Renal cortical epithelial cell (primary cell): ENCODE data around the gene GFOD1. TPM values are rescaled to one million over a fixed set of nuclear protein-coding genes. Genes with fewer than 3 reads are reported as not detected.
"Not testable (repeated sequence)": the region's sequence is repeated elsewhere in the genome, so short reads cannot be mapped to it uniquely, and the experiment has no call there.

ENCODE experiments used
- DNase-seq: peaks from one replicate; pipeline ENCODE4 v3.0.0-alpha.2; 2011; ENCODE audit warnings: low read depth
- total RNA-seq: library from RNA; depleted of rRNA; stranded (reverse); fragments of >200 nt; gene quantifications from 2 replicates; pipeline ENCODE4 v1.2.3, GENCODE V29; 2014

Gene GFOD1
- total RNA-seq, 1 donor from 2014 or later, result 5.2 TPM

- DNase-seq, result no peak
Measured at GRCh38 chr6:13465734-13466133, 21.7 kb downstream of the GFOD1 start.

GRCh38 chr6:13463941-13464340 is 23.5 kb downstream of the GFOD1 start:
- no peak for DNase-seq

DNA sequence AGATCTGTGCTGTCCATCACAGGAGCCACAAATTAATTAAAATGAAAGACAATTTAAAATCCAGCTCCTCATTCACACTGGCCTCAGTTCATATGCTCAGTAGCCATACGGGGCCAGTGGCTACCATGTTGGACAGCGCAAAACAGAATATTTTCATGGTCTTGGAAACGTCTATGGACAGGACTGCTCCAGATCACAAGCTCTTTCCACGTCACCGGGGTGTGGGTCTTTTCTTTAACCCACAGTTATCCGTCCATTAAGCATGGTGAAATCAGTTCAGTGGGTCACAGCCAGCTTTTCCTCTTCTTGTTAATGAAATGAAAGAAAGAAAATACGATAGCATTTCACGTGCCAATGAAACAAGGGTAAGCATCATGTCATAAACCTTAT is 24.1 kb downstream of the GFOD1 start:
- no peak for DNase-seq

DNA sequence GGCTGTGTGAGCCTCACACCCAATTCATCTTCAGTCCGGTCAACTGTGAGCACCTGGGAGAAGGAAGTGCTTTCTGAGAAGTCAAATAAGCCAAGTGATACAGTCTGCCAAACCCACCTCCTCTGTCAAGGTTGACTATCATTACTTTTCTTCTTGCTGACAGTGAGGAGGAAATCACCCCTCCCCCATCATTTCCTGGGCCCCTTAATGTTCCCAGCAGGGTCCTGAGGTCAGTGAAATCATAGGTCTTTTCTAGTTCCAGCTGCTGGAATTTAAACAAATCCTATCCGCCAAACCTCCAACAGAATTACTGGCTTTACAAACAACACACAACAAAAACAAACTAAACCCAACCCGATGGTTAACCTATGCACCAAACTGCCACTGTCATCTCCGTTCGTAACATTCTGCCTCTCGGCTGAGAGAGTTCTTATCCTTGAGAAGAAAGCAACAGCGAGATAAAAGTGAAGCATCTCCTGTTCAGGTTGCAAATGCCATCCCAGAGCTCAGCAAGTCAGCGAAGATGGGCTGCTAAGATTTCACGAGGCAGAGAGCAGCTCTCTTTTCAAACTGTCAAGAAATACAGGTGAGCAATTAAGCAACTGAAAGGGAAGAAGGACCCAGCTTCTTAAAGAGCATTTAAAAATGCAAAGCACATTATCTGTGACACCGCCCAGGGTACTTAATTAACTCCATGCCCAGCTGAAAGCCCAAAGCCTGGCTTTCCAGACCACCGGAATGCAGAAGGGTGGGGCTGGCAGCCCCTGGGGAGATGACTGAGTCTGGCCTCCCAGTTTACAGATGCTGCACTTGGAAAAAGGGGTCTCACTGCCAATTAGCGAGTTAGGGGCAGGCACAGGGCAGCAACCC is 24.7 kb downstream of the GFOD1 start:
- no peak for DNase-seq

DNA sequence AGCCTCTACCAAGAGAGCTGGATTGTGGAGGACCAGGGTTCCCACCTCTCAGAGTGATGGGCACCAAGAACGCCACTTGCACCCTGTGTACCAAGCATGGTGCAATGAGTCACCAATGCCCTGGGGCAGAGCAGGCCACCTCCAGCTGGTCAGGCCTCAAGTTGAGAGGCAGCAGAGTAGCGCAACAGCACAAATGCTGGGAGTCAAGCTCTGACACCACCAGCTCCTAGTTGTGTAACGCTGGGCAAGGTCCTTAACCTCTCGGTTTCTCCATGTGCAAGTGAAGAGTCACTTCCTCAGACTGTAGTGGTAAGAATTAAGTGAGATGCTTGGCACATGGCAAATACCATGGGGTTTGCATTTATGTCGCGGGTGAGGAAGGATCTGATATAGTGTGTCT is 25.6 kb downstream of the GFOD1 start:
- peak; percentile 59 for DNase-seq

DNA sequence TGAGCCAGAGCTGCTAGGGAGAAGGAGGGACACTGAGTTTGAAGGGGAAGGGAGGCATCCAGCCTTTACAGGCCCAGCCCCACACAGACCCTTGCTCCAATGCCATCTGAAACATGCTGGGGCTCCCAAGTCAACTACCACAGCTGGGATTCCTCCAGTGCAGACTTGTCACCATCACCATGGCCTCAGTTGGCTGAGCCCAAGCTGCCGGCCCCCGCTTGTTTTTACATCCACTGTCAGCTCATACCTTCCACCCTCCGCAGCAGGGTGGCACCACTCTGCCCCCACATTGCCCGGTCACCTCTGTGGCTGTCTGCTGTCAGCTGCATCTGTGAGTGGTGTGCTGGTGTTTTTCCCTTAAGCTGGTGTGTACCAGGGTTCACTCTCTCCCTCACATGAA is 26.1 kb downstream of the GFOD1 start:
- no peak for DNase-seq

DNA sequence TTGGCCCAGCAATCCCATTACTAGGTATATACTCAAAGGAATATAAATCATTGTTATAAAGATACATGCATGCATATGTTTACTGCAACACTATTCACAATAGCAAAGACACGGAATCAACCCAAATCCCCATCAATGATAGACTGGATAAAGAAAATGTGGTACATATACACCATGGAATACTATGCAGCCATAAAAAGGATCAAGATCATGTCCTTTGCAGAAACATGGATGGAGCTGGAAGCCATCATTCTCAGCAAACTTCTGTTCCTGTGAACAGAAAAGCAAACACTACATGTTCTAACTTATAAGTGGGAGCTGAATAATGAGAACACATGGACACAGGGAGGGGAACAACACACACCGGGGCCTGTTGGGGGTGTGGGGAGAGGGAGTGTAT is 27.1 kb downstream of the GFOD1 start:
- DNase-seq, result not testable (repeated sequence)

DNA sequence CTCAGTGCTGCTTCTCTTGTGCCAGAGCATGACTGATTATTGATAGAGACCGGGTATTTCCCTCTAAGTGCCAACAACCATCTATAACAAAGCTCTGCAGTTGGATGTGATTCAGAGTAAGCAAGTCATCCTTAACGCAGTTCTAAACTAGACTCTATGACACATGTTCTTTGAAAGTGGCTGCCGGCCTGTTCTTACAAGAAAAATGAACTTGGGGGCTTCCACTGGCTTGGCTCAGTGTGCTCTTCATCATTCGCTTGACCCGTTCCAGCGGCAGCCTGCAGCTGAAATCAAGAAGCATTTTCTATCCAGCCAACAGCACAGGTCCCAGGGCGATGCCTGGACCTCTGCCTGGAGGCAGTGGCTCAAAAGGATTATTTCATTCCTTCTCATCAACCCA is 29.8 kb downstream of the GFOD1 start:
- no peak for DNase-seq

DNA sequence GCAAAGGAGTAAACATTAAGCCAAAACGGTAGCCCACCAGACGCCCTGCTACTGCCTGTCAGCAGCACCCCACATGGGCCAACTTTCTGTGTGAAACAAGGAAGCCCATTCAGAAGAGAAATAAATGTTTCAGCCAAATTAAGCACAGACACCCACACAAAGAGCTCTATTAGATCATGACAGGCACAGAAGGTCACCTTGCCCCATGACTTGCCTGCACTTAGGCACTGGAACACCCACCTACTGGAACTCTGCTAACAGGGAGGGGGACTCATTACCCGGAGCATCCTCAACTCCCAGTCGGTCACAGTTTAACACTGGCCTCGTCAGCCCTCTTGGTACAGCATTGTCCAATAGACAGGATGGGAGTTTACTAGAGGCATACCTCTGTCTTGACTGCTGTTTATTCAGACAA is 31.8 kb downstream of the GFOD1 start:
- no peak for DNase-seq

- DNase-seq, result peak; percentile 25
Measured at GRCh38 chr6:13454286-13455221, 32.8 kb downstream of the GFOD1 start.

DNA sequence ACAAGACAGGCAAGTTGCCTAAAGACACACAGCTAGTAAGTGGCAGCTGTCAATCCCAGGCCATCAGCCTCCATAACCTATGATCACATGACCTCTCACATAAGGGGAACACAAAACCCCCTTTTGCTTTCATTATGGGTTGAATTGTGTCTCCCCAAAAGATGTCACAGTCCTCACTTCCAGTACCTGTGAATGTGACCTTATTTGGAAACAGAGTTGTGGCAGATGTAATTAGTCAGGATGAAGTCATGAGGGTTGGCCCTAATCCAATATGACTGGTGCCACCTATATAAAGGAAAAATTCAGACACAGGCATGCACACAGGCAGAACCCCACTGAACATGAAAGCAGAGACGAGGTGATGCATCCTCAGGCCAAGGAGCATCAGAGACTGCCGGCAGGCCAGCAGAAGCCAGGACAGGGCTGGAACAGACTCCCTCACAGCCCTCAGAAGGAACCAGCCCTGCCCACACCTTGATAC is 33.6 kb downstream of the GFOD1 start:
- peak; percentile 83 for DNase-seq

DNA sequence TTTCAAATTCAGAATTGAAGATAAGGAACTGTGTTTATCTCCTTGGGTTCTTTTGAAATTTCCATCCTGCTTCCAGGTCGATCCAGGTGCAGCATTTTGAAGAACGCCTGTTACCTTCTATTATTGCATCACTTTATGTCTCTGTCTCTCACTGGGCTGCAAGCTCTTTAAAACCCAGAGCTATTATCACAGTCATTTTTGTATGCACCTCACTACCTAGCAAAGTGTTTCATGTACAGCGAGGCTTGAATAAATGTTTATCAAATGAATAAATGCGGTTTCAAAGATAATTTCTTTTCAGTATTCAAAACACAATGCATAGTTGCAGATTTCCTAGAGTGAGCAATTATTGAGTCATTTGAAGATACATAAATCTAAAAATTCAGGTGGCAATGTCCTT is 34.2 kb downstream of the GFOD1 start:
- DNase-seq, result no peak

DNA sequence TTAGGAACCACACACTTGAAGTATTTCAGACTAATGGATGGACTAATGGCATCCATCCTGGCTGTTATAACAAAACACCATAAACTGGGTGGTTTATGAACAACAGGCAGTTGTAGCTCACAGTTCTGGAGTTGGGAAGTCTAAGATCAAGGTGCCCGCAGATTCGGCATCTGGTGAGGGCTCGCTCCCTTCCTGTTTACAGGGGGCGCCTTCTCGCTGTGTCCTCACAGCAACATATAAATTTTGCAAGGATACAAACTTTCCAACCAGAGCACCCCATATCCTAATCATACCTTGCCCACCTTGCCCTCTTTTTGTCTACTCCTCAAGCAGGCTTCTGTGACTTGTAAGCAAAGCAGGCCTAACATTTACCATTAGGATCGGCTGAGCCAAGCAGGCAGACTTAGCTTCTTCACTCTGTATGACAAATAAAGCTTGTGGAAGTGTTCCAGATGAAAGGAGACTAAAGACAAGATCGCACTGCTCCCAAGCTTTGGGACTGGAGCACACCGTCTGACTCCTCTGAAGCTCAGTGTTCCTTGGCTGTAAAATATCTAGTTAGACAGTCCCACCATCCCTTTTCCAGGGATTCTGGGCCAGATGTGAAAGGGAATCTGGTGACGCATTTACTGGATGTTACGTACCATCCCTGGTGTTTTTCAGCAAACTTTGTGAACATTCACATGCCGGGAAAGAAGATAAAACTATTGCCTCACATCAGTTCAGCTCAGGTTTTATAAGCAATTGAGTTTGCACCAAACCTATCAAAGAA is 34.9 kb downstream of the GFOD1 start:
- DNase-seq, result no peak

- DNase-seq, result no peak
Measured at GRCh38 chr6:13451181-13451895, 36.1 kb downstream of the GFOD1 start.

DNA sequence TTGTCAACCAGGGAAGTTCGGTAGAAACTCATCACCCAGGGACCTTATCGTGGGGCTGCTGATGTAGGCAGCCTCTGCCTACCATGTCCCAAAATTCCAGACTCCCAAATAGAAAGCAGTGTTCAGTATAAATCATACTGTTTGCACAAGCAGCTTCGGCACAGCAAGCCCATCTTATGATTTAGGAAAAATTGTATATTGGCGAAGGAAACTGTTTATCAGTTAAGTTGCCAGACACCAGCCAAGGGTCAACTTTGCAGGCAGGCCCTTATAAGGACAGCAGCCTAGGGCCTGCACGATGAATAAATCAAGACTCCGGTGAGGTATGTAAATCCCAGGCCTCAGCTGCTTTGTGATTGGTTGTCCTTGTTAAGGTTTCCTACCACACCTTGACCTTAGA is 36.8 kb downstream of the GFOD1 start:
- DNase-seq, result no peak

DNA sequence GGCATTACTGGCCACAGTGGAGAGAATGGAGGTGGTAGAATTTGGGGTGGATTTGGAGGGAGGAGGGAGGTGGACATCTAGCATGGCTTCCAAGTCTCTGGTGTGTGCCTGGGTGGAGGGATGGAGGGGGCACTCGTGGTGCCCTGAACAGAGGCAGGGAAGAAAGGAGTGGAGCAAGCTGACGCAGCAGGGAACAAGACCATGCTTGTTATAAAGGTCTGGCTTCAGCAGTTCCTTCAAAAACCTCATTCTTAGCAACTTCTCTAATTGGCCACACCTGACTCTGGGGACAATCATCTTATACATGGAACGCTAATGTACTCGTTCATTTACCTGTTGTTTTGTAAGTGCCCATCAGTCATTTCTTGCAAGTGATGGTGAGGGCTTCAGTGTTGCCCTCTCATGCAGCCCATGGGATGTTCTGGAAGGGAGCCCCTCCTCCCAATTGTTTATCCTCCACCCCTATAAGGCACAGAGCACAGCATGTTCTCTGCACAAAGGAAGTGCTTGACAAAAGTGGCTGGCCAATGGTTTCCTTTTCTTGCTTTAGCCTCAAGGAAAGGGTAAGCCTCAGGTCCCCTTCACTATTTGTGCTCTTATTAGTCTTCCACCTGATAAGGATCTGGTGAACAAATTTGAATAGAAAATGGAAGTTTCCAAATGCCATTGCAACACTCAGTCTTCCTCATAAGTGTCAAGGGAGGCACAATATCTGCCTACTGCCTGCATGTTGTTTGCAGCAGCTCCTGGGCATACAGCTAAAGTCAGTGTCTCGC is 39.3 kb downstream of the GFOD1 start:
- DNase-seq, result peak; percentile 6

GRCh38 chr6:13446381-13446780 is 41.0 kb downstream of the GFOD1 start:
- DNase-seq, result no peak

DNA sequence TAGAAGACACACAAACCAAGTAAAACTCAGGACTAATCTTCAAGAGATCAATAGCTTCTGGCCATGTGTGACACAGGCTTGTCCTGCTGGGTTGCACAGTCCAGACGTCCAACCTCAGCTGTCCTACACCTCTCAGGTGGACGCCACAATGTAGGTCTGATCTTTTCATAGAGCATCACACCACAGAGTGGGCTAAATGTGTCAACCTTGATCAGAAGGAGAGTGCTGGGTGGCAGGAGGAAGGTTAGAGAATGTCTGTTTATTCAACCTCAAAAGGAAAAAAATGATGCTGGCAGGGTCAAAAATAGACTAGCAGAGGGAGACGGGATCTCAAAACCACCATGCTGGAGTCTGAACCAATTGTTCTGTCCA is 41.7 kb downstream of the GFOD1 start:
- DNase-seq, result no peak

DNA sequence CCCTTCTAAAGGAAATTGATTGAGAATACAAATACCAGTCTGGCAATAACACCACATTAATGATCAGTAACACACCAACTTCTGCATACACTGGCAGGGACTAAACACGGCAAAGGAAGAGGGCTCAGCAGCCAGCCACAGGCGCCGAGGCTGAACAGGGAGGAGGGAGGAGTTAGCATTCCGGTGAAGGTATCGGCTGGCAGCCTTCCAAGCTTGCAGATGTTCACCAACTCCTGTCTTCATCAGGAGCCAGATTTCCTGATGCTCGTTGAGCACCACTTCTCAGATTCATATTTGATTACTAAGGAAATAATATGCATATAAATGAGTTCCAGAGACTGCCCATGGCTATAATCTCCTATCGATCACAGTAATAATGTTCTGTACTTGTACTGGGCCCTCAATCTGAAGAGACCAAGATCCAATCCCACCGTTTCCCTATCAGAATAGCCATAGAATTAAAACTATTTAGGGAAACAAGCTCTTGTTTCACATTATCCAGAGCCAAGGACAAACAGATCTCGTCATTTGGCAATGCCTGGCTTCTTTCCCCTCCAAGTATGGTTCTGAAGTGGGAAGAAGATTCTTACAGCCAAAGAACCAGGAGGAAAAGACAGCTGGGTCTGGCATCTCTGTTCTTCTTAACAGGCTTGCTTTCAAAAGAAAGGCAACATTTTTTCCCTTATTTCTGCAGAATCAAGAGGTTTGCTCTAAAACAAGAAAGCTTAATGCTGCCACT is 42.2 kb downstream of the GFOD1 start:
- DNase-seq, result peak; percentile 40

- DNase-seq, result no peak
Measured at GRCh38 chr6:13444604-13445003, 42.8 kb downstream of the GFOD1 start.
